GM21367 (cell line): ENCODE data around the gene CCDC81.
A peak's percentile ranks its signal among the peaks of the same experiment; 100 is the strongest.

Experiments used
- ATAC-seq: cut with Tn5 transposase; IDR thresholded peaks from one replicate; pipeline ENCODE4 v1.9.1; 2021; ENCODE audit not compliant: unreplicated experiment

CCDC81 gene

DNA sequence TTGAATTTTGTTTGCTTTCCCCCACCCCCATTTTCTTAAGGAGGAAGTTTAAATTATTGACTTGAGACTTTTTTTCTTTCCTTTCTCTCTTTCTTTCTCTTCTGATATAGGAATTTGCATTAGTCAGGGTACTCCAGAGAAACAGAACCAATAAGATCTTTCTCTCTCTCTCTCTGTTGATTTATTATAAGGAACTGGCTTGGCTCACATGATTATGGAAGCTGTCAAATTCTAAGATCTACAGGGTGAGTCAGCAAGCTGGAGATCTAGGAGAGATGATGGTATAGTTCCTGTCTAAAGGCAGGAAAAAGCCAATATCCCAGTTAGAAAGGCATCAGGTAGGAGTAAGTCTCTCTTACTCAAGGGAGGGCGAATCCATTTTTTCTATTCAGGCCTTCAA lies 64.0 kb downstream of the CCDC81 start:
- ATAC-seq: no peak

DNA sequence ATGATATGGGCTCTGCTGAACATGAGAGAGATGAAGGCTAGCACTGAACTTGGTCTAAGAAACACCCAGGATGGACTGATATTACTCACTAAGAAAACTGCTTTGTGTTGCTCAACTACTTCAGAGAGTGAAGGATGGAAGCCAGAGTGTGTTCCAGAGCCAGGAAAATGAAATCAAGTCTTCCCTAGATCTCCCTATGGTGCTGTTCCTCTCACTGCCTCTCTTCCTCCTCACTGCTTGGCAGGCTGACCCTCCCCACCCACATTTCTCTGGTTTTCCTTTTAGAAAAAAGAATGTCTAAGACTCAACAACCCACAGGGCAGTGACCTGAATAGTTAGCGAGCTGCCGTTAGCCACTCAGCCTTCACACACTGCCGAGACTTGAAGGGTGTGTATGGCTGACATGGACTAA lies 65.6 kb downstream of the CCDC81 start:
- ATAC-seq: no peak

DNA sequence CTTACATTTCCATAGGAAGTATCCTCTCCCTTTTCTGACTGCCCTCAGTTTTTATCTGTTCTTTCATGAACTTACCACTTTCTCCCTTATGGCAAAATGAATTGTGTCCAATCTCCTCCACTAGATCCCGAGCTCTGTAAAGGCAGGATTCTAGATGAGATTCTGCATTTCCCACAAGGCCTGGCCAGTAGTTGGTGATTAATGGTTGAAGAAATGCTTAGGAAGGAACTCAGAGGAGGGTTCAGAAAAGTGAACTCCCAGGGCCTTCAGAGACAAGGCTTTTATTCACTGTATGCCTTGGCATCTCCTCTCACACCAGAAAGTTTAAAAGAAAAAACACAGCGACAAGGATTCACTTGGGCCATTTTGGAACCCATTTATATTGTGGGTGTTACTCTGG lies 66.2 kb downstream of the CCDC81 start:
- ATAC-seq: no peak

DNA sequence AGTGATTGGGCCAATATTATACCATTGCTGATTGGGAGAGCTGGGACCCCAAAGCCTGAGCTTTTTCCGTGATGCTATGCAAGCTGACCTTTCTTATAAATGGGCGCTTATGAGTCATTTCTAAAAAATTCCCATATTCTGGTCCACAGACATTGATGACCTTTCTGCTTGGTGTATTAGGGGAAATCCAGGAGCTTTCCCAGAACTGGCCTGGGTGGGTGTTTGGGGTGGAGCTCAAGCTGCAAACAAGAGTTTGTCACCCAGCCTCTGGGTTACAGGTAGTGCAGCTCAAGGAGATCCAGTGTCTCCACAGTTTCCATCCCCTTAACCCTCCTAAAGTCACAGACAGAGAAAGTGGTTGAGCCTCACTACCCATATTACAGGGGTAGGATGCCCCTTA lies 67.7 kb downstream of the CCDC81 start:
- ATAC-seq: no peak

DNA sequence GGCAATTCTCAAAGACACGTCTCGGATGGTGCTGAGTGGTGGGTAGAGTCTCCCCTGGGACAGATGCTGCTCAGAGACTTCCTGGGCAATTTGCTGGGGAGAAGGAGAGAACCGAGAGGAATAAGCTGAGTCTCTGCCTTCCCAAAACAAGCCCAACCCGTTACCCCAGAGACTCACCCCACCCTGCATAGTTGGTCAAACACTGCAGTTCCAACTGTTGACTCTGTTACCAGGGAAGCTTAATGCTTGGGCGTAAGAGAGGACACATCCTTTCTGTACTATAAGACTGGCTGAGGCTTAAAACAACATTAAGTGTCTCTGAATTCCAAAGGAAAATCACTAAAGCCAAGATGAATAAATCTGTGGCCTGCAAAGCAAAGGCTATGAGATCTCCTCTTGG lies 68.1 kb downstream of the CCDC81 start:
- ATAC-seq: no peak

DNA sequence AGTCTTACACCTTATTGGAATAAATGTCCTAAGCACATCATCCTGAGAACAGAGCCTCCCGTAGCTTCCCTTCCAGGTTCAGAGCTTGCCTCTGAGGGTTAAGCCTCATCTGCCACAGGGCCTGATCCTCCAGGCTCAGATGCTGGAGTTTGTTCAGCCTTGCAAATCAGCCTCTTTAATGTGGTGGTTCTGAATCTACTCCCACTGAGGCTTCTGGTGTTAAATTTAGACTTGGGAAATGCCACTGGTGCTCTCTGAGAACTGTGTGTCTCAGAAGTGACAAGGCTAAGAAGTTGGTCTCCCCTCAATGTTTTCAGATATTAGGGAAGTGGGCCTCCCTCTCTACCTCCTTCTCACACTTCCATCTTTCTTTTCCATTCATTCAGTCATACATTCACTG lies 68.7 kb downstream of the CCDC81 start:
- ATAC-seq: no peak

DNA sequence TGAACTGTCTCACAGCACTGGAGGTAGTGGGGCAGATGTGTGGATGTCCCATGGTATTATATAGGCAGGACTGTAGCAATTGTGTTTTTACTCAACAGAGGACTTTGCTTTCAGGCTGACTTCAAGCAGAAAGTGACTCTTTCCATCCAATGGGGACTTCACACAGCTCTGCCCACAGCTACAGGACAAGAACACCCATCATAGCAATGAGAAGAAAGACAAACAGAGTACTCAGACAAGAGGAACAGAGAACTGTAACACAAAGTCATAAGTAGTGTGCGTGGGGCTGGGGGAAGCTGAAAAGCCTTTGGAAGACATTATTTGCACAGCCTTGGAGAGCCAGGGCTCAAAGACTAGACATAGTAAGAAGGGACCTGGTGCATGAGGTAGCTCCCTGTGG lies 70.3 kb downstream of the CCDC81 start:
- ATAC-seq: no peak

DNA sequence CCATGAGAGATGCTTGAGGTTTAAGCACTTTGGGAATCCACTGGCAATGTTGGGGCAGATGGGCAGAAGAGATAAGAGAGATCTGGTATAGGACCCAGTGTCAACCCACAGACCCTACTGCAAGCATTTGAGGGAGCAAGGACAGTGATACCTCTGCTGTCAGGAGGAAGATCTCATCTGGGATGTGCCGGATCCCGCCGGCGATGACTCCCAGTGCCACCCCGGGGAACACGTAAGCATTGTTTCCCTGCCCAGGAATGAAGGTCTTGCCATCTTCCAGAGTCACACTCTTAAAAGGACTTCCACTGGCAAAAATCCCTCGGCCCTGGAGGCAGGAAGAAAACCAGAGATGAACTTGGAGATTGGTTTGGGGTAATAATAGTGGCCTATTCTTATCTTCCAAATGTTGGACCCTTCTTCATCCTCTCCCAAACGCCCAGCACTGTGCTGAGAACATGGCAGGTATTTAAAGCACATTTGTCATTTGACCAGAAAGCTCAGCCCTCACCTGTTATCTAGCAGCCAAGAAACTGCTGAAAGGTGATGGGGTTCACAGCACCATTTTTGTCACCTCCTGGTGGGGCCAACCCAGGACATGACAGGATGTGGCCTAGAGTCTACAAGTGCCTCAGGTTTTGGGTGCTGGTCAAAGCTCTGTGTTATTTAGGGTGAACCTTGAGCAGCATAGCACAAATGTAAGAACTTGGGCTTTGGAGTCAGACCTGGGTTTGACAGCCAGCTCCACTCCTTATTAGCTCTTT lies 71.7 kb downstream of the CCDC81 start:
- no peak for ATAC-seq

DNA sequence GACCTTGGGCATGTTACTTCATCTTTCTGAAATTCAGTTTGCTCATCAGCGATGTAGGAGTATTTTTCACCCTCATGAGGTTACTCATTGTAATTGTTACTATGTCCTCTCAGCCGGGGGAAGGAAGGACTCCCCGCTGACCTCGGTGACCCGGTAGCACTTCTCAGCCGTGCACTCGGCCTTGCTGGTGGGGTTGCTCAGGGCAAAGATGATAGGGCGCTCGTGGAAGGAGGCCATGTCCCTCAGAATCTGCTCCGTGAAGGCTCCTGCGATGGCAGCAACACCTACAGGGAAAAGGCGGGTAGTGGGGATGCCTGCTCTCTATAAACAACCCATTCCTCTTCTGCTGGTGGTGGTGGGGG lies 72.2 kb downstream of the CCDC81 start:
- no peak for ATAC-seq

DNA sequence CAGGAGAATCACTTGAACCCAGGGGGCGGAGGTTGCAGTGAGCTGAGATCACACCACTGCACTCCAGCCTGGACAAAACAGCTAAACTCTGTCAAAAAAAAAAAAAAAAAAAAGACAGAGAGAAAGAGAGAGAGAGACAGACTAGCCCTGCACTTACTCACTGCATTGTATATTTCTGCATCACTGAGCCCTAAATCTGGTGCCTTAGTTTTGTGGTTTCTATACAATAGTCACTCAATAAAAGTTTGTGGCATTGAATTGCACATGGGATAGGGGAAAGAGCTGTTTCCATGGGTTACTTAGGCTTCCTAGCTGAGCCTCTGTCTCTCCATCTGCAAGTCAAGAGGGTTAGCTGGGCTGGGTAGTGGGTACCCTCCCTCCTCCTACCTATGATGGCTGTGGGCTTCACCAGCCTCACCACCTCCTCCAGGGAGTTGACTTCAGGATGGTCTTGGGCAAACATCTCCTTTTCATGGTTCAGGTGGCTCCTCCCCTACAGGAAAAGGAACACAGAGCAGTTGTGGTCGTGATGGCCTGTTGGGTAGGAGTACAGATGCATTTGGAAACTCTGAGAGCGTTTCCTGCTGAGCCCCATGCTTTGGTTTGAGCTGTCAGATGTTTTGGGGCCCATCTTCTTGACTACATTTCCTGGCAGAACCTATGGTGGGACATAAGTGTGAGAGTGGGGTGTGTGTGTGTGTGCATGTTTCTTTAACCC lies 73.2 kb downstream of the CCDC81 start:
- ATAC-seq: peak; percentile 38

DNA sequence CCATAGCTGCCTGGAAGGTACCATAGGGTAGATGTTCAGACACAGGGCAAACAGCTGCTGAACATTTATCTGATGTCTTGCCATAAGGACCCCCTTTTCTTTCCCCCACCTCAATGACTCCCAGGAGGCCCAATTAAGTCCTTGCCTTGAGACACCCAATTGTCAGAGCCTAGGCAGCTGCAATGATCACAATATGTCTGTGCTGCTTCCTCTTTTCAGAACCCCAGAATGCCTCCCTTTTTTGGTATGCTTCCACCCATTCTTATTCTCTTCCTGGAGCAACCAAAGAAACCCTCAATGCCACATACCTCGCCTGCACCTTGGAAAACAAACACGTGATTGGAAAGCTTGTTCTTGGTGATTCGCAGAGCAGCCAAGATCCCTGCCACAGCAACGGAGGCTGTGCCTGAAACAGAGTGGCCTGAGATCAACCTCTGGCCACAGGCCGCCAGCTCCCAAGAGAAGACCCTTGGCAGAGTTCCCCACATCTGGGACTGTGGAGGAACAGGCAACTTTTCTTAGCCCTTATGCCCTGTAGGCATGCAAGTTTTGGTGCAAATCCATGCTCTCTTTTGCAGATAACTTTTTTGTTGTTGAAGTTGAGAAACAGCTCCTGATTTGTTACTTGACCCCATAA lies 75.4 kb downstream of the CCDC81 start:
- no peak for ATAC-seq

DNA sequence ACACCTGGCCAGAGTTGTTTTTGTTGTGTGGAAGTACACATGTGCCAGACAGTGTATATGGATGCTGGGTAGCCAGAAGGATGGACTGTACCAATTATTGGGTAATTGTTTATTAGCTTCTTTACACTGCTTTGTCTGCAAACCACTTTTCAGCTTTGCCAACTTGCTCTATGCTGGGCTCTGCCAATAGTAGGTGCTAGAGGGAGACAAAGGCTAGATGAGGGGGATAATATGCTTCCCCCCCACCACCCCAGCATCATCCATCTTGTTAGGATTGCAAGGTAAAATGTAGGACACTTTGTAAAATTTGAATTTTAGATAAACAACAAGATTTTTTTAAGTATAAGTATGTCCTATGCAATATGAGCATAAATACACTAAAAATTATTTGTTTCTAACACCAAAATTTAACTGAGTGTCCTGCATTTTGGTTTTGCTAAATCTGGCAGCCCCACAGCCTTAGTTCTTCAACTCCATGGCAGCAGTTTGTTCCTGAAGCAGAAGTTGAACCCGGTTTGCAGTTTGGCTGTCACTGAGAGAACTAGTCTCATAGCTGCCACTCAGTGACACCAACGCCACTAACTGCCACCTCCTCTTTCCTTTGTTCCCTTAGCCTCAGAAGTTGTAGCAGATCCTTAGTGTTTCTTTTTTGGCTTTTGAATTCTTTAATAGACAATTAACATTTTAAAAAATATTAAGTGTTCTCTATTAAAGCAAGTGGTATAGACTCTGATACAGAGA lies 78.8 kb downstream of the CCDC81 start:
- ATAC-seq: no peak

DNA sequence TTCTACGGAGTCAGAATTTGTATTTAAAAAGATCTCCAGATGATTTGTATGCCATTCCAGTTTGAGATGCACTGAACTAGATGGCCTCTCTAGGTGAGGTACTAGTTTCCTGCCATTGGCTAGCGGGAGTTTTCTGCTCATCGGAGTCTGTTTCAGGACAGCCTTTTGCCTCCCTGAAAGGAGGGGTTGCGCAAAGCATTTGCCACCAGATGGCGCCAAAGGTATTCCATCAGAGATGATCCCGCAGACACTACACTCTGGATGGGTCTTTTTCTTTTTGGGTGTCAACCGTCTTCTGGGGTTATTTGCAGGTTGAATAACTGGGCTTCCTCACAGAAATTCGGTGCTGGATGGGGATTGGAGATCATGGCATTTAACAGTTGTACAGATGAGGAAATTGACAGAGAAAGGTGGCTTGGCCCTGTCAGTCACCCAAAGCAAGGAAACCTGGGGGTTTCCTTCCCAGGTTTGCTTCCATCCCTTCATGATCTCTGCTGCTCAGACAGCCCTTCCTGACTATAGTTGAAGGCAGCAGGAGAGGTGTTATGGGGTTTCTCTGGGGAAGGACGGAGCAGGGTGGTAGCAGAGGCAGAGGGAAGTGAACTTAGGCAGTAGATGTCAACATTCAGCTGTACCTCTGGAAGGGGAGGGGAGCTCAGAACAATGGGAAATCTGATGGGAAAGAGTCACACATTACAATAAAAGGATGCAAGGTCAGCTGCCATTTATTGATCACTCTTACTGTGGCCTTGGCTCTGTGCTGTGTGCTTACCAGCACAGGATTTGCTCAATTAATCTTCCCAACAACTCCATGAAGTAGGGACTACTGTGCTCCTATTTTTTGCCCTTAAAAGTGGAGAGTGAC lies 81.6 kb downstream of the CCDC81 start:
- ATAC-seq: peak; percentile 68

DNA sequence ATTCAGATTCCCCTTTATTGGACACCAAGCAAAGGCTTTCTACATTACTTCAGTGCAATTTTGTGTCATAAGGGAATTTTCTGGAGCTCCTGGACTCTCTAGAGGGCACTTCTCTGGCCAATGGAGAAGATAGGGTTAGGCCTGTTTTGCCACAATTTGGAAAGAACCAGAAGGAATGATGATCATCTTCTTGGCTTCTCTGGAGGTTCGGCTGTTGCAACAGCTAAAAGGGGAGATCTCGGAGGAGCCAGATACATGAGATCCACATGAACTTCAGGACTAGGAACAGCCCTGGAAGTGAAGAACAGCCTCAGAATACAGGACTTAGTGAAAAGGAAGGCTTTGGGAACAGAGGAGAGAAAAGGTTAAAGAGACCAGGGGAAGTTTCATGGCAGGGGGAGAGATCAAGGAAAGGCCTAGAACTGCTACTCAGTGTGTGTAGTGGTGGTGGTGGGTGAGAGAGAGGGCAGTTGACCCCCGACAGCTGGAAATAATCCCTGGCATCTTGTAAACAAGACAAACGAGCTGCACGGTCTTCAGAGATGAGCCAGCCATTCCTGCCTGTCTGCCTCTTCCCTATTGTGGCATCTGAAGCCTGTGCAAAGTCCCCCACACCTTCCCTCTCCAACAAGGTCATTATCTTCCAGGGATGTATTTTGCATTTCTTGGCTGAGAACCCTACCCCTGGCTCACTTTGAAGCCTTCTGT lies 83.8 kb downstream of the CCDC81 start:
- ATAC-seq: no peak

DNA sequence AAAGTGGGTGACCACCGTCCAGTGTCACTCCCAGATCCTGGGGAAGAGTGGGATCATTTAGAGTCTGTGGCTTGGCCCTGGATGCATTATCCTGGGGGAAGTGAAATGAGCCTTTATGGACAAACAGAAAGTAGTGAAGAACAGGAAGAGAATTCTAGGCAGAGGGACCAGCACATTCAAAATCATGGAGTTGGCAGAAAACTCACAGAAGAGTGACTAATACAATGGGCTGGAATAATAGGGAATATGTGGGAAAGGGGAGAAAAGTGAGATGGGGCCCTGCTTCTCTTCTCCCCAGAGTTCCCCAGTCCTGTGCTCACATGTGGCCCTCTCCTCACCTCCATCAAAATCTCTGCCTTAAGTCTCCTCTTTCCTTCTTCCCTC lies 84.3 kb downstream of the CCDC81 start:
- no peak for ATAC-seq

DNA sequence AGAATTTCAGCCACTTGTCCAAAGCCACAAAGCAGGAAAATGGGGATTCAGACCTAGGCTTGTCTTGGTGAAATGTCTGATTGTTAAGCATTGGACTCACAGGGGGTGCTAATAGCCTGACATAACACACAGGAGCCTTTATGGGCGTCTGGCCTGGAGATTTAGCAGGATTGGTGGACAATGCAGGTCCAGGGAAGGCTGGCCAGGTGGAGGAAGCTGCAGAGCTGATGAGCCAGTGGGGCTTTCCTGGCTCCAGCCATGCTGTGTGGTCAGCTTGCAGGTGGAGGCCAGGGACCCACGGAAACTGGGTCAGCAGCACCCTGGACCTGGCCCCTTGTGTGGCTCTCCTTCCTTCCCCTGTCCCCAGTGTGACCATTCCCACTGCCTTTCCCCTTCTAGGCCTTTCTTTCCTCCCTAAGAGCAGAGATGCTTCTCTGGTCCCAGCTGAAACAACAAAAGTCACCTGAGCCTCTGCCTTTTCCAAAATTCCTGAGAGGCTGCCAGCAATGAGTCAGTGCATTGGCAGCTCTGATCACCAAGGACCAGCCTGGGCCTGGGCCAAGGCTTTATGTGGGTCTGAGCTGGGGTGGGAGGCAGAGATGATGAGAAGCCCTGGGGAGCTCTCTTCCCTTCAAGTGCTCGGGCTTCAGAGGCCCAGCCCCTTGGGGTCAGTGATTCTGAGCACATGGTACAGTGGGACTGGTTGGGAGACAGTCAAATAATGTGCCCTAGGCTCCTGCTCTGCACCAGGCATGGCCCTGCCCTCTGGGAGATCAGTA lies 85.2 kb downstream of the CCDC81 start:
- ATAC-seq: no peak

DNA sequence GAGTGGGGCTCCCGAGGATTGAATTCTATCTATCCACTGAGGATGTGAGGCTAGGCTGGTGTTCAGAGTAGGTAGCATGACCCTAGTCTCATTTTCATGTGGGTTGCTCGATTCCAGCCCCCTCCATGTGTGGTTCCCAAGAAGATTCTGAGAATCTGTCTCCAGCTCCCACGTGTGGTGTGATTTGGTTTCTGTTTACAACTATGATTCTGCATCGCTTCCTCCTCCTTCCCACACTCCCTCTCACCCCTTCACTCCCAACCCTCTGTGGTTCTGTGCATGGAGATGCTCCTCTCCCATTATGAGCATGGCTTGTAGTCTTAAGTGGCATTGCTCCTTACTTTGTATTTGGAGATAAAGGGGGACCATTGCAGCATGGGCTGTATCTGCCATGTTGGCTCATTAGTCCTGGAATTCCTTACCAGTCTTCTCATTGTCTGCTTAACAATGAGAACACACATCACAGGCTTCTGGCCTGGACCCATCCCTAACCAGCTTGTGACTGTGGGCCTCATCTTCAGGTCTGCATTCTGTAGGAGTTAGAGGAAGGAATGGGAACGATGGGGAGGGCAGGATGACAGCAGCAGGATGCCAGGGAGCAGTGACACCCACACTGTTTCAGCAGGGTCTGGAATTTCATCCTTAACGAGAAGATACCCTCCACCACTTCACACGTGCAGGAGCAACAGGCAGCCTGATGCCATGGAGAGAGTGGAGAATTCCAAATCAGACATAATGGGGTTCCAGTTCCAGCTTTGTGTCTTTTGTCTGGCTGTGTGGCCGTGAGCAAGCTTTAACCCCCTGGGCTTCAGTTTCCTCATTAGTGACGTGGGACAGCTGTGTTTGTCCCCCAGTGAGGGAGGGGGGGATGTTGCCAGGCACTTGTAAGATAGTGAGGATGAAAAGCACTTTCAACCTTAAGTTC lies 86.0 kb downstream of the CCDC81 start:
- no peak for ATAC-seq

DNA sequence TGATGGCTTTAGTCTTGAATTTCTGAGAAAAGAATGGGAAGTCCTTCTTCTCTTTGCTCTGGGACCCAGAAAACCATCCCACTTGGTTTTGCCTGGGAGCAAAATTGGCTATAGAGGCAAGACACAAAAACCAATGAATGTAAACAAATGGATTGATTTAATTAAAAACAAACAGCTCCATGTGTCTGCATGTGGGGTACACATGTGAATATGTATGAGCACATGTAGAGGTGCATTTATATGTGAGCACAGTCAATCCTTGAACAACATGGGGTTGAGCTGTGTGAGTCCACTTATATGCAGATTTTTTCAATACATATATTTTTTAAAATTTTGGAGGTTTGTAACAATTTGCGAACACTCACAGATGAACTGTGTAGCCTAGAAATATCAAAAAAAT lies 87.2 kb downstream of the CCDC81 start:
- ATAC-seq: no peak
